A549 treated with AZD2906 at 1 μM for 4 hours (cell line): Measurements from ENCODE around the gene KCTD4. TPM values are rescaled to one million over a fixed set of nuclear protein-coding genes. Genes with fewer than 3 reads are reported as not detected.

ENCODE experiments used
- total RNA-seq: library from RNA; stranded (reverse); fragments of 200-300 nt; extraction: Qiagen RNA extraction; gene quantifications from 5 replicates; pipeline ENCODE4 v1.2.3, GENCODE V29; 2022

The KCTD4 gene
- not detected in 5 replicates for total RNA-seq

DNA sequence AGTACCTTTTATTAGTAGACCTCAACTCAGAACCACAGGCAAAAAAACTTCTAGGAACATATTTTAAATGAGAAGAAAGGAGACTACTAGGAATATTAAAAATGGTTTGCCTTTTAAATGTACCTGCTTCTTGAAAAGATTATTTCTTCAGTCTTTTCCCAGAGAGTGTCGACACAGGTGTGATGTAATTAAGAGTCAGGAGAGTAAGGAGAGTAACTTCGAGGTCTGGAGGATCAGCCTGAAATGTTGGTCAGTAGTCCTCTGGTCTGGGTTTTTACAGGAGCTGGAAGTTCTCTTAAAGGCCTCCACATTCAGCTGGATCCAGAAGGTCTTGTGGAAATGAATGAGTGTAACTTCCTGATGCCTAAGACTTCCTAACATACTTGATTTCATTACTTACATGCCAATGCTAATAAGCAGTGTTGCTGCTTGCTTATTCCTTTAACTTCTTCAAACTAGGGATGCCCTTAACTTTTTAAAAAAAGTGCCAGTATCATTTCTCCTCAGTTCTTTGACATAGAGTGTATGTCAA is at the start of gene KCTD4:
Gene KCTD4 (minus strand): TSS at position 345 of the 532 bp plus-strand sequence. CDS start 6,478 bp downstream, outside the sequence.

Other genes with a start within 250 kb of the KCTD4 start
- gene NUFIP1, start 211.6 kb downstream of the KCTD4 start, total RNA-seq, result 5.6 to 7.3 TPM (median 5.9 TPM) in 5 replicates
- gene GPALPP1, start 211.5 kb downstream of the KCTD4 start, total RNA-seq, result 7.4 to 14.9 TPM (median 10.3 TPM) in 5 replicates
- gene GTF2F2, start 80.5 kb downstream of the KCTD4 start, total RNA-seq, result 18.7 to 21.3 TPM (median 19.4 TPM) in 5 replicates
- gene TPT1, start 140.1 kb upstream of the KCTD4 start, total RNA-seq, result 1,799 to 2,311 TPM (median 2,209 TPM) in 5 replicates
- 6.8 to 9.2 TPM (median 7.6 TPM) in 5 replicates for gene SLC25A30, start 217.3 kb upstream of the KCTD4 start, total RNA-seq